ENCODE results near the gene ENTHD1. TPM values are rescaled to one million over a fixed set of nuclear protein-coding genes. Genes with fewer than 3 reads are reported as not detected.

Gene ENTHD1
- polyA plus RNA-seq, 12 donors: not detected

DNA sequence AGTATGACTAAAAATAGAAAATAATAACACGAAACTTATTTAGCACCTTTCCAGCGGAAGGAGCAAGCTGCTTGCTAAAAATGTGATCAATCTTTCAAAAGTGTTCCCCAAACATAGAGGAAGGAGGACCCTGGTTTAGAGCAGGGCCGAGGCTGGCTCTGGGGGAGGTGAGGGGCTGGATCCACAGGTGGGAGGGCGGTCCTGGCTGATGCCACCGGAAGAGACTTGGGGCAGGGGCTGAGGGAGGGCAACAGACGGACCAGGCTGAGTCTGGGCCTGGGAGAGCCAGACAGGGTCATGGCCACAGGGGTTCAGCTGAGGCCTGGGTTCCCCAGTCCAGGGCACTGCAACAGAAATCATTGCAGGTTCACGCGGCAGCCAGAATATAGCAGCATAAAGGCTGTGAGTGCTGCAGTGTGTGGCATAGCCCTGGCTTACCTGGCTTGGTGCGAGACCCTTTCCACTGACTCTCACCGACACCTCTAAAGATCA lies 179.7 kb downstream of the ENTHD1 start:
- no peak for DNase-seq

DNA sequence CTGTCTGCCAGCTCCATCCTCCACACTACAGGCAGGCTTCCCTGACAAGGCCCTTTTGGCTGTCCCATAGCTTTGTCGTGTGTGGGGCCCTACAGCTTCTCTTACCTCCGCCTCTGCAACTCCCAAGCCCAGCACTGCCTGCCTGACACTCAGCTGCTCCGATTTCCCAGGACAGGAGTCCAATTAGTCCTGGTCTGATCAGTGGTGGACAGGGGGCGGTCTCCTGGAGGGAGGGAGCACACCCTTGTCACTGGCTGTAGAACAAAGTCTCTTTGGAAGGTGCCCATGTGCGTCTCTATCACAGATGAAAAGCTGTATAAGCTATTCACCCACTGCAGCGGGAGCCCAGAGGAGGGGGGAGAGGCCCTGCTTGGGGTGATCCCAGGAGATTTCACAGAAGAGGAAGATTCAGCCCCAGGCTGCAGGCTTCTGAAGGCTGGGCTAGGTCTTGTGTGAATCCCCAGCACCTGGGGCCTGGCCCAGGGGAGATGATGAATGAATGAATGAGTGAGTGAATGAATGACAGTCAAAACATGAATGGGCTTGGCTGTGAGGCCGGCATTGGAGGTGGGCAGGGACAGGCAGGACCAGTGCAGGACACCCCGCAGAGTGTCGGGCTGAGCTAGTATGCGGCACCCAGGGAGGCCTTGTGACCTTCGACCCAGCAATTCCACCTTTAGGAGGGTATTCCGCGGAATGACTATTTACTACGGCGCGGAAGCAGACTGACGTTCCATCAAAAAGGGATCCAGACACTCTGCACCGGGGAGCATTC lies 180.6 kb downstream of the ENTHD1 start:
- DNase-seq: no peak

DNA sequence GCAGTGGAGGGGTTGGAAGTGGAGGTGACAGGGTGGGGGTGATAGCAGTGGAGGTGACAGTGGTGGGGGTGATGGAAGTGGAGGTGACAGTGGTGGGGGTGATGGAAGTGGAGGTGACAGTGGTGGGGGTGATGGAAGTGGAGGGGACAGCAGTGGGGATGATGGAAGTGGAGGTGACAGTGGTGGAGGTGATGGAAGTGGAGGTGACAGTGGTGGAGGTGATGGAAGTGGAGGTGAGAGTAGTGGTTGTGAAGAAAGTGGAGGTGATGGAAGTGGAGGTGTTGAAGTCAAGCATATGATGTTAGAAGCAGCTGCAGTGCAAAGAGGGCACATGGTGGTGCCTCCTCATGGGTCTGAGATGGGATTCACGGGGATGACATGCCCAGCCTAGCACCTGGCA lies 181.5 kb downstream of the ENTHD1 start:
- no peak for DNase-seq

DNA sequence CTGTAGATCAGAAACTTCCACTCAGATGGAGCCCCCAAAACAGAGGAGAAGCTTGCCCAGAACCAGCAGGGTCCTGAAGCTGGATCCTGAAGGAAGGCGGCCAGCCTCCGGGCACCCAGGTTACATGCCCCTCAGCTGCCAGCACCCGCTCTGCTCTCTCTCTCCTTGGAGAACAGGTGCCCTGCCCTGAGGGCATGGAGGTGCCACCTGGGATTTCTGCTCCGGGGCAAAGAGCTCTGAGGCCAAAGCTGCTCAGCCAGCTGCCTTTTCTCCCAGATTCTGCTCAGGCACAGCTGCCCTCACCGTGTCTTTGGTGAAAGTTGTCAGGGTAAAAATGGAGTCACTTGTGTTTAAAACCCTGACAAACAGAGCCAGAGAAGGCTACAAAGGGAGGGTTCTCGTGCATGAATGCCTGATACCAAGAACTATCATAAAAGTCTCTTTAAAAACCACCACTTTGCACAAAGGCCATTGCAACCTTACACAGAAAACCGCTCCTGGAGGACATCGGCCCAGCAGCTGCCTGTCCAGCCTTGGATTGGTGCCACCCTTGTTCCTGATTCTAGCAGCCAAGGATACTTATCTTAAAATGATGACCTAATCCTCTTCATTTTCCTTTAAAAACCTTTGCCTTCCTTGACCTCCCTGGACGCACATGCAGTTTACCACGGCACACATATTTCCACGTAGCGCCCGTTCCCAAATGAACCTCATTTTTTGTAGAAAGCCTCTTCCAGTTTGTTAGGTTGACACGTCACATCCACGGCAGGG lies 183.0 kb downstream of the ENTHD1 start:
- peak; percentile 46 for DNase-seq

DNA sequence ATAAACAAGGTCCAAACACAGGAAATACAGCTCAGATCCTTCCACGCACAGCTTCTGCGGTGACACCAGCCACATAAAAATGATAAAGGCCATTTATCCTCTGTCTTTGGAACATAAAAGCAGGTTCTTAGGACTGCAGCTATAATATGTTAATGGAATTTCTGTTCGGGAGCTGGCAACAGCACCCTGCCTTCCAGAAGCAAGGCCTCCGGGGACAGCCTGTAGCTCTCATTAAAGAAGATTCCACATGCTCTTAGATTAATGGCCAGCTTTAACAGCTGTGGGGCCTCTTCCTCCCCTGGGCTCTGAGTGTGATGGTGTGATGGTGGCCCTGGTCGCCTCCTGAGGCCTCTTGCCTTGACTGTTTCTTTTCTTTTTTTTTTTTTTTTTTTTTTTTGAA lies 185.7 kb downstream of the ENTHD1 start:
- DNase-seq: no peak

DNA sequence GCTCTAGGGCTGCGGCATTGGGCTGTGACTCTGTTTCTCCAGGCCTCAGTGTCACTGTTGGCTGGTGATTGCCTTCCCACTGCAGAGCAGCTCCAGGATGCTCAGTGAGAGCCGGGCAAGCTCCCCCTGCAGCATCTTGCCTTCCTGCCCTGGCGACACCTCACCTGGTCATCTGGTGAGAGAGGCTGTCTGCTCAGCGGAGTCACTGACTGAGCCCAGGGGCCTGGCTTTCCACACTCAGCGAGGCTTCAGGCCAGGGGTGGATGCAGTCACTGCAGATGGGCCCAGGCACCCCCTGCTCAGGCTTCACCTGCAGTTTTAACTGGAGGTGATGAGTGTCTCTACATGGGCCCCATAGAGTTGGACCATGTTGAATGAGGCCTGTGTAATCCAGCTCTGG lies 186.2 kb downstream of the ENTHD1 start:
- no peak for DNase-seq

DNA sequence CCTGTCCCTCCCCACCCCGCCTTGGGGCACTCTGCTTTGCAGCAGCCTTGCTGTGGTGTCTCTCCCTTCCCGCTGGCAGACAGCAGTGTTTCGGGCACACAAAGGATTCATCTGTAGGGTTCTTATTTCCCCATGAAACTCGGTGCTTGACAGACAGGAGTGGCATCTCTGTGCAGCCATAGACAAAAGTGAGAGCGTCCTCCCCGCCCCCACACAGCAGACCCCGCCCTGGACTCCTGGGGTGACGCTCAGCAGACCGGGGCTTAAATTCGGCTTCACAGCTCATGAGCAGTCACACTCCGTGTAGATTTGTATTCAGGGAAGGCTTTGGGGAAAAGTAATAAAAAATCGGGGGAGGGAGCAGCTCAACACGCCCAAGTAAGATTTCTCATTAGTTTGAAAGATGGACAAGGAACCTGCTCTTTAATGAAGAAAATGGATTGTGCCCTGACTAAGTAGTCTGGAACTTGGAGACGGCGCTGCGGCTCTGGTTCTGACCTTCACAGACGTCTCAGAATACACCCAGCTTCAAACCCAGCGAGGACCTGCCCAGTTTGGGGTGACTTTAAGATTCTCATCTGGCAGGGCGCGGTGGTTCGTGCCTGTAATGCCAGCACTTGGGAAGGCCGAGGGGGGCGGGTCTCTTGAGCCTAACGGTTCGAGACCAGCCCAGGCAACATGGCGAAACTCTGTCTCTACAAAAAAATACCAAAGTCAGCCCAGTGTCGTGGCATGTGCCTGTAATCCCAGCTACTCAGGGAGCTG lies 187.0 kb downstream of the ENTHD1 start:
- no peak for DNase-seq

DNA sequence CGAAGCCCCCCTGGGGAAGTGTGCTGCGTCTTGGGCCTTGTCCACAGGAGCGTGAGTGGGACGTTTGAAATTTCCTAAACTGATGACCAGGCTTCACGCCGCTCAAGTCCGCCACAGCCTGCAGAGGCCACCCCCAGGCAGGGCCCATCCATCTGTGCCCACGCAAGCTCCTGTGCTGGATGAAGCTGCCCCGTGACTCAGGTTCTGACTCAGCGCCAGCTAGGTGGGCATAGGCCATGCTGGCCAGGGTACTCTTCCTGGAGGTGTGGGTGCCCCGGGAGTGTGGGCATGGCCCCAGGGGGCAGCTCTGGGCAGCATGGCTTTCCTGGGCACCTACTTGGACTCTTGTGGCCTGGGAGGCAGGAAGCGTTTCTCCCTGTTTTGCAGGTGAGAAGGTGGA lies 188.2 kb downstream of the ENTHD1 start:
- DNase-seq: no peak

DNA sequence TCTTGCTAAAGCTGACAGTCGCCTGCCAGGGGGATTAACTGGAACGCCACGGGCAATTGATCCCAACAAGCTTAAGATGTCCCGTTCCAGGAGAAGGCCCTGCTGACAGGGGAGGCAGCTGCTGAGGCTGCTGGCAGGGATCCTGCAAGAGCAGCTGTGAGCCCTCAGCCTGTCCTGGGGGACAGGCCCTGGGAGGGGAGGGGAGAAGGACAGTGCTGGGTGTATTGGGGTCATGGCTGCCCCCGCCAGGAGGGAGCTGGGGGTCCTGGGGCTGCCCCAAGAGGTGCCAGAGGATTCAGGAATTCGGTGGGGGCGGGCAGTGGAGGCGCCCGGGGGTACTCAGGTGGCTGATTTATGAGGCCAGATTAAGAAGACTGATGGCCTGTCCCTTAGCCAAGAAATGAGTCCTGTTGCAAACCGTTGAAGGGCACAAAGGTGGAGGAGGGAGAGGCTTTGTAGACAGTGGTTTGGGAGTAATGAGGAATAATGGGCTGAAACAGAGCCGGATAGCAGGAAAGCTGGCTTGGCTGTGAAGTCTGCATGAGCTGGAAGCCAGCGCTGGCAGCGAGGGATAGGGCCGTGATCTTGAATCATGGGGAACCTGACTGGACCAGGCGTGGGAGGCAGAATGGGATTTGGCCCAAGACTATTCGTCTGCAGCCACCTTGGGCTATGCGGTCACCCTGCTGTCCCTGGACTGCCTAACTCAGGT lies 189.5 kb downstream of the ENTHD1 start:
- DNase-seq: peak; percentile 61

DNA sequence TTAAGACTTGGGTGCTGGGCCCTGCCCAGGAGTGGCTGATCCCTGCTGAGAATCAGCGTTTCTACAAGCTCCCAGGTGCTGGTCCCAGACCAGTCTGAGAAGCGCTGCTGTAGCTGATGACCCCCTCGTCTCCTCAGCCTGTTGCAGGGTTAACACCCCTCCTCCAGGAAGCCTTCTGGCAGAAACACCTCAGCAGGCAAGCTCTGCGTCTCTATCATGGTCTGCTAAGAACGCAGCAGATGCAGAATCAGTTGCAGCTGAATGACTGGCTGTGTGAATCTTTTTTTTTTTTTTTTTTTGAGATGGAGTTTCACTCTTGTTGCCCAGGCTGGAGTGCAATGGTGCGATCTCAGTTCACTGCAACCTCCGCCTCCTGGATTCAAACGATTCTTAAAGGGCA lies 190.5 kb downstream of the ENTHD1 start:
- no peak for DNase-seq

DNA sequence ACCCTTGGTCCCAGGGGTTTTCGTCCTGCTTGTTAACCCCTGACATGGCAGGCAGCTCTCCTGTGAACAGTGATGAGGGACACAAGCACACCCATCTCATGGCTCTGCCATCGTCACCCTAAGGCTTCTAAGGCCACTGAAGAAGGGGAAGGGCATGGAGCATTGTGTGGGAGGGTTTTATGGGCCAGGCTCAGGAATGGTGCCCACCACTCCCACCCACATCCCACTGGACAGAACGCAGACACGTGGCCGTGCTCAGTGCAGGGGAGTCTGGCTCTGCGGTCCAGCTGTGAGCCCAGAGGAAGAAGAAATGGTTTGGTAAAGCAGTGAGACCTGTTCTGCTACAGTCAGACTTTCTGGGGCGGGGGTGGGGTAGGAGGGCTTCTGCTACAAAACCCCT lies 193.0 kb downstream of the ENTHD1 start:
- no peak for DNase-seq

DNA sequence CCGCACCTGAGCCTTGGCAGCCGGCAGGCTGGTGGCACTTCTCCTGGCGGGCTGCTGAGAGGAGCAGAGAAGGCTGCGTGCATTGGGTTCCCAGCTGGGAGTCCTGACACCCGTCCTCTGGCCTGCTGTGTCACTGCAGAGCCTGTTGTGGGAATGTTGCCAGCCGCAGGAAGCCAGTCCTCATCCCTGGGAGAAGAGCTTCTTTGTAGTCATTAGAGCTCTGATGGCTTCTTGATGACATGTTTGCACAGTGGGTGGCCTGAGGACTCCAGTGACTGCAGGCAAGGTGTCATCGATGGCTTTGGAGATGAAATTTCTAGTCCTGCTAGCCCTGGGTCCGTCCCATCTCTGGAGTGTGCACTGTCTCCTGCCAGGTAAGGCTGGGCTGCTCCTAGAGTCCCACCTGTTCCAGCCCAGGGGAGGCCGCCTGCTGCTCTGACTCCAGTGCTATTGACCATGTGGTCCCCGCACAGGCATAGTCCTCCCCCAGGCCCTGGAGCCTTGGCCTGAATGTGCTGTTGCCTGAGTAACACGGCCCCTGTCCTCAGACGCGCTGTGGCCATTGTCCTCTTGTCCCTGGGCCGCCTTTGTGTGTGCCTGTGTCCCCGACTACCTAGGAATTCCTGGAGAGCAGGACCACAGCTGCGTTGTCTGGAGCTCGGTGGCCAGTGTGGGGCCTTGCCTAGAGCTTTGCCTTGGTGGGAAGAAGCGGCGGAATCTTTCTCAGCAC lies 193.8 kb downstream of the ENTHD1 start:
- DNase-seq: no peak

DNA sequence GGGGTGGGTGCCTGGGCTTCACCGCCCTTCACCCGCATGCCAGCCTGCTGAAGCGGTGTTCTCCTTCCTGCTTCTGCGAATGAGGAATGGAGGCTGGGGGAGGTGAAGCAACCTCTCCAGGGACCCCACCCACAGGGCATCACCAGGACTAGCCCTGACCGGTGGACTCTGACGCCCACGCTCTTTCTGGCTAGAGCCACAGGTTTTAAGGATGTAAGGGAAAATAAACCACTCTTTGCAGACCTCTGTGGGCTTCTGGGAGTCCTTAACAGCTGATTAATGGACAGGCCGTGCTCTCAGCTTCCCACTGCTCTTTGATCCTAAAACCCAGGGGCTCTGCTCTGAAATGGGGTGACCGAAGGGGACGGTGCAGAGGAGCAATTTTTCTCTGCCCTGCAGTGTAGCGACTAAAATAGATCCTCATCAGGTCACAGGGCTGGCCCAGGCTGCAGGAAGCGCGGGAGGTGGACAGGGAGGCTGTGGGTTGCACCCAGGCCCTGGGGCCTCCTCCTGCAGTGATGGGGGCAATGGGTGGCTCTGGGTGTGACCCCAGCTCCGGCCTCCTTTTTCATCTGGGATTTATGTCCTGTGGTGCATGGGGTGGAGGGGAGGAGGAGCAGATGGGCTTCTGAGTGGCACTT lies 195.7 kb downstream of the ENTHD1 start:
- DNase-seq: no peak

DNA sequence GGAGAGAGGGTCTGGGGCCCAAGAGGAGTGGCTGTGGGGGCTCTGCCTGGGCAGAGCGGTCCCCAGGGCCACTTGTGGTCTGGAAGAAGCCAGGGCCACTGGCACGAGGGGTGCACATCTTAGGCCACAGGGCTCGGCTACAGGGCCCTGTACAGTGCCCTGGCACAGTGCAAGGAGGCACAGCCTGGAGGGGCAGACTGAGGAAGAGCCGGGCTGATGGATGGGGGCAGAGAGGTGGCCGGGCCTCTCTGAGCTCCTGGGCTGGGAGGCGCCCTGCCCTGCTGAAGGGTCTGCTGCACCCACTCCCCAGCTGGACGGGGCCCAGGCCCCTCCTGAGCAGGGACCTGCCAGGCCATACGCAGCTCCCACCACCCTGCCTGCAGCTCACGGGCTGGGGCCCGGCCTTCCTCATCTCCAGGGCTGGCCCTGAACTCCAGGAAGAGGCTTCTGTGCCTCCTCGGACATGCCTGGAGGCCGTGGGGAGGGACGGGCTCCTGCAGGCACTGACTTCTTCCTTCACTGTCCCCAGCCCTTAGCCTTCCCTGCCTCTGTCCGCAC lies 199.5 kb downstream of the ENTHD1 start:
- no peak for DNase-seq

Other genes starting within 250 kb of the ENTHD1 start
- gene GRAP2, start 7.3 kb upstream of the ENTHD1 start, polyA plus RNA-seq (ENCODE audit: insufficient read length in 12 of 12): 1 to 10 TPM in 4 of 12 donors, under 1 TPM in 6, not detected in 2; 0.28 to 3.1 (median 0.85) TPM
- under 1 TPM in 2 of 12 donors, not detected in 10; 0.12 to 0.23 TPM for gene TMA7B, start 66.6 kb upstream of the ENTHD1 start, polyA plus RNA-seq (ENCODE audit: insufficient read length in 12 of 12)
- gene FAM83F, start 101.2 kb upstream of the ENTHD1 start, polyA plus RNA-seq (ENCODE audit: insufficient read length in 12 of 12): 1 to 10 TPM in 2 of 12 donors, under 1 TPM in 9, not detected in 1; 0.03 to 2.4 (median 0.24) TPM

Data from muscle of arm (tissue), 12 donors.